Omental fat pad (tissue), 4 donors: ENCODE measurements around the gene ARMC3. TPM values are rescaled to one million over a fixed set of nuclear protein-coding genes. Genes with fewer than 3 reads are reported as not detected.

Experiments
- ATAC-seq: fragments of 150-250 bp; one replicate; pipeline ENCODE4 v1.9.1; 2016; ENCODE audit warnings: mild to moderate bottlenecking, moderate library complexity; ENCODE audit not compliant: low FRiP score
- DNase-seq: peaks from one replicate; pipeline ENCODE4 v3.0.0-alpha.2; 2019; ENCODE audit warnings: low spot score
- CTCF ChIP-seq, 3 donors: fragments of 450-650 bp; IDR thresholded peaks; one replicate each; pipeline ENCODE4 v1.5.1; 2016 to 2017; ENCODE audit warnings: antibody characterized with exemption in 3 of 3, mild to moderate bottlenecking in 3 of 3, moderate library complexity in 2 of 3
- total RNA-seq, 4 donors: library from RNA; depleted of rRNA; stranded (reverse); fragments of >200 nt; gene quantifications; one replicate each; pipeline ENCODE4 v1.1.0, GENCODE V29; 2016

Gene ARMC3
- total RNA-seq, 4 donors from 2014 or later, result not detected

- ATAC-seq (no peak), DNase-seq (no peak)
- no peak for TF ChIP-seq CTCF (IDR thresholded peaks at IDR 0.05)
Measured at GRCh38 chr10:23001901-23002516, 74.2 kb downstream of the ARMC3 start.

GRCh38 chr10:23005150-23005549 lies 77.3 kb downstream of the ARMC3 start:
- no peak for ATAC-seq
- no peak for TF ChIP-seq CTCF (IDR thresholded peaks at IDR 0.05)
- no peak for DNase-seq

GRCh38 chr10:23013581-23014335 lies 85.9 kb downstream of the ARMC3 start:
- no peak for TF ChIP-seq CTCF (IDR thresholded peaks at IDR 0.05)
- ATAC-seq (no peak), DNase-seq (no peak)

GRCh38 chr10:23015021-23015707 lies 87.3 kb downstream of the ARMC3 start:
- DNase-seq (no peak), ATAC-seq (no peak)
- no peak for TF ChIP-seq CTCF (IDR thresholded peaks at IDR 0.05)

- ATAC-seq, result peak; percentile 76
- TF ChIP-seq CTCF (IDR thresholded peaks at IDR 0.05), result no peak
- no peak for DNase-seq
Measured at GRCh38 chr10:23016636-23017035, 88.8 kb downstream of the ARMC3 start.

- ATAC-seq, result no peak
- TF ChIP-seq CTCF (IDR thresholded peaks at IDR 0.05), result no peak
- DNase-seq, result no peak
Measured at GRCh38 chr10:23019633-23020032, 91.8 kb downstream of the ARMC3 start.
